NCI-H82 treated with DMSO at 0.1 percent for 48 hours (cell line): ENCODE measurements around the gene TSPAN7.

Source experiments
- DNase-seq: peaks from one replicate; lab custom pipeline; 2025; ENCODE audit not compliant: unreplicated experiment; lab: John Stamatoyannopoulos, UW

The TSPAN7 gene, protein sequence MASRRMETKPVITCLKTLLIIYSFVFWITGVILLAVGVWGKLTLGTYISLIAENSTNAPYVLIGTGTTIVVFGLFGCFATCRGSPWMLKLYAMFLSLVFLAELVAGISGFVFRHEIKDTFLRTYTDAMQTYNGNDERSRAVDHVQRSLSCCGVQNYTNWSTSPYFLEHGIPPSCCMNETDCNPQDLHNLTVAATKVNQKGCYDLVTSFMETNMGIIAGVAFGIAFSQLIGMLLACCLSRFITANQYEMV

DNA sequence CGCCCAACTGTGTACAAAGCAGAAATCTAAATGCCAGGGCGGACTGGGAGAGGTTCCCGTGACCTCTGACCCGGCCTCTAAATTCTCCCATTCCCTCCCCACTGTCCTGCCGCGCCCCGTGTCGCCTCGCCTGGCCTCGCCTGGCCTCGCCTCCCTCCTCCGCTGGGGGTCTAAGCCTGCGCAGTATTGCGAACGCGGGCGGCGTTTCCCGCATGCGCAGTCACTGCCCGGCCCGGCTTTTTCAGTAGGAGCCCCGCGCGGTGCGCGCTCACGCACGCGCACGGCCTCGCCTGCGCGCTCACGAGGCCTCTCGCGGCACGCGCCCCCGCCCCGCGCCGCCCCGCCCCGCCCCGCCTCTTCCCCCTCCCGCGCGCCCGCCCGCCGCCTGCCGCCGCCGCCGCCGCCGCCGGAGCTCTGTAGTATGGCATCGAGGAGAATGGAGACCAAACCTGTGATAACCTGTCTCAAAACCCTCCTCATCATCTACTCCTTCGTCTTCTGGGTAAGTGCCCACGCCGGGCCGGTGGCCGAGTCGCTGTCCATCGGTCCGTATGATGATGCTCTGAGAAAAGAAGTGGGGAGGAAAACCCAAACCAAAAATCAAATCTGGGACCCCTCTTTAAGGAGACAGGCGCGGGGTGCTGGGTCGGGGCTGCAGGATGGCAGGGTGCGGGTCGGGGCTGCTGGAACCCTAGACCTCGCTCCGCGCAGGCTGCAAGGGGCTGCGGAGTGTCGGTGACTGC lies at the start of gene TSPAN7:
TSPAN7 (plus strand) TSS at position 417 of the 743 bp plus-strand sequence; CDS start at position 422, 5 bp downstream.
- peak; percentile 59 for DNase-seq

DNA sequence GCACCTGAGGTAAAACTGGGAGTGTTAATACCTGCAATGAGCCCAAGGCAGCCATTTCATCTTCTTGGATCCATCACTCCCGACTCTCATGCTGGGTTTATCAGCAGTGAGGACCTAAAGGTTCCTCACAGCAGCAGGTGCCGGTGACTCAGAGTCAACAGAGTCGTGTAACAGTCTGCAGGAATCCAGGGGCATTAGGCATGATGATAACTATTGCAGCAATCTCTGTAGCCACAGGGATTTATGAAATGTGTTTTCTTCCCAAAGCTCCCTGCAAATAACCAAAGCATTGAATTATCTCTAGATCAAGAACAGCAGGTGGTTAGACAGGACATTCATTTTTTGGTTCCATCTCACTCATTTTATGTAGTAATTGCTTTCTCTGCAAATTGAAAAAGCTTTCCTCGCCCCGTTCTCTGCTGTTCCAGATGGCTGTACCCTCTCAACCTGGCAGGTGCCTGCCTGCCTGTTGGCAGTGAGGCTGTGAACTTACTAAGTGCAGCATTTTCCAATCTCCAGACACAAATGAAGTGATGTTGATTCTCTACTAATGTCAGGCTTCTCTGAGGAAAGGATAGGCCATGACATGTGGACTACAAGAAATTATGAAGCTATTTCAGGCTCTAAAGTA lies 48.1 kb upstream of the TSPAN7 start:
- no peak for DNase-seq

DNA sequence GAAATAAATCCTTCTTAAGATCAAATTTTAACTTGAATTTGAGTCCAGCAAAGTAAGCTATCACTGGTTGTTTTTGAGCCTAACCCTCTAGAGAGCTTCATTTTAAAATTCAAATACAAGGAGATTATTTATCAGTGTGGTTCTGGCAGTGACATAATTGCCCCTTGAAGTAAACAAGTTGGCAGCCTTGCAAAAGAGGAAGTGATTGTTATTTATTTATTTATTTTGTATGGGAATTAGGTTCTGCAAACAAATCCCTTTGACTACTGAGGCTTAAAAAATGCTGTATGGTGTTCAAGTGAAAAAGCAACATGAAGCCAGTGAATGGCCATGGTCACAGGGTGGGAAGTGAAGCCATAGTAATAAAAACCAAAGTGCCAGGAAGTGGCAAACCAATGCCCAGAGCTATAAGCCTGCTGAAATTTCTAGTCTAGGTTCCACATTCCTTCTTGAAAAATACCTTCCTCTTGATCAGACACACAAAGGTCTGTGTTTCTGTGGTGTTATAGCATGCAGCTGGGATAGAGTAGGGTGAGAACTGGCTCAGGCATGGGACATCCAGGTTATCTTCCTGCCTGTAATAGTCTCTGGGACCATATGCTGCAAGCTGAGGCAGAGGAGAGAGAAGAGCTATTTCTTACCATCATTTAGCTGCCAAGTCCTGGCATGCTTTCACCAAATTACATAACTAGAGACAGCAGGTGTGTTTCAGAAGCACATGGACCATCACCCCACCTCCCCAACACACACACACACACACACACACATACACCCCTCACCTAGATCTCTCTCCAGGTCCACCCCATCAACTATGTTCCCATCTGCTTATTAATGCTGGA lies 47.1 kb upstream of the TSPAN7 start:
- DNase-seq: no peak

DNA sequence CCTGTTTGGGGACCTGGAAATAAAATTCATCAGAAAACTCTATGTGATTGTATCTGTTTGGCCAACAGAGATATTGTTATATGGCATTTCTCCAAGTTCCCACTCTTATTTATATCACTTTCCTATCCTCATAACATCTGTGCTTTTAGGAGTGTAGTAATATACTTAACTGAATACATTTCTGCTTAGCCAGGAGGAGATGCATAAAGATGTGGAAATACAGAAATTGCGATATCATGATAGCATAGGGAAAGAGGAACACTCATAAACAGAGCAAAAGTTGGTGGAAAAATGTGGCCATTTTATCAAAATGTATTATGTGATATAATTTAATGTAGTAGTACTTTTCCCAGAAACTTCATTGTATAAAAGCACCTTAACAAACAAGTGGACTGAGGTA lies 46.1 kb upstream of the TSPAN7 start:
- DNase-seq: no peak

DNA sequence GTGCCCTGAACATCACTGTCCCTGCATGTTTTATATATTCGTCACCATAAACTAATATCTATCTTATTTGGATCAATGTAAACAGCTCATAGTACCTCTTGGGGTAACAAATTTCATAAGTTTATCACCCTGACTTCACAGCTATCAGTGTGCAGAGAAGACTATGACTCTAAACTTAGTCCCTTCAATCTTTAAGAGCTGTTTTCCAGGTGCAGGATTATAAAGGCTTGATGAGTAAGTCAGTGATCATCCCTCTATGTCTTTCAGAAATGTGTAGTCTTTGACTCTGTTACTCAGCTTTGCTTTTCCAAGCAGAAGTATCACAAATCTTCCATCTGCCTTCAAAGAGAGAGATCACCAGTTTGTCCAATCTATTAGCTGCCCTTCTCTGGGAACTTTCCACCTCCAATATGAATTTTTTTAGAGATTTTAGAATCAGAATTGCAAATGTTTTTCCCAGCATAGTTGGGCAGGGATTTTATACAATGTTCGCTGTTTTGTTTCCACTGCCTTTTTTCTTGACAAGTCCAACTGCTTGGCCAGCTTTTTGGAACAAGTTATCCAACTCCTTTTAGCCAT lies 45.1 kb upstream of the TSPAN7 start:
- no peak for DNase-seq

DNA sequence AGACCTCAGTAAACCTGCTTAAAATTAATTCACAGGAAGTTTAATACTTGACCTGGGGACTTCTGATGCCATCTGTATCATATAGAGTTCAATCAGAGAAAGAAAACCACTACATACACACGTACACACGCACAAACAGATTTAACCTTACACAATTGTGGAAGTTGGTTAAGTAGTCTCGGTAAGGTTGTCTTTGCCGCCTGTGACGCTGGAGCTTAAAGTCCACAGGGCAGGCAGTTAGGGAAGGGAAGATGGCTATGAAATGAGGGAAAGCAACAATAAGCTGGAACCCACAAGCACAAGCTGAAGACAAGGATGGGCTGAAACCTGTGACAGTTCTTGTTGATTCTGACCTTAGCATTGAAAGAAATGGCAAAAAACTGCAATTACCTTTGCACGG lies 41.7 kb upstream of the TSPAN7 start:
- DNase-seq: no peak

DNA sequence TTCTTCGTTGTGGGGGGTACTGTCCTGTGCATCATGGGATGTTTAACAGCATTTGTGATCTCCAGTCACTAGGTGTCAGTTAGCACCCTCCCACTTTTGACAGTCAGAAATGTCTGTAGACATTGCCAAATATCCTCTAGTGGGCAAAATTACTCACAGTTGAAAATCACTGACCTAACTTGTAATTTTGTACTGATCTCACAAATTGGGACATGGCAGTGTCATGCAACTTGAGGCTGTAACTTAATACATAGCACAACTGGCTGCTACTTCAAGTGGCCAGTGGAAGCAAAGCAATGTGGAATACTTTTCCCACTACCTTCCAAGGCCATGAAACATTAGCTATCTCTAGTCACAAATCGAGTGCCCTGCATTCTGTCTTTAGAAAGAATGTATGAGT lies 23.2 kb upstream of the TSPAN7 start:
- no peak for DNase-seq

DNA sequence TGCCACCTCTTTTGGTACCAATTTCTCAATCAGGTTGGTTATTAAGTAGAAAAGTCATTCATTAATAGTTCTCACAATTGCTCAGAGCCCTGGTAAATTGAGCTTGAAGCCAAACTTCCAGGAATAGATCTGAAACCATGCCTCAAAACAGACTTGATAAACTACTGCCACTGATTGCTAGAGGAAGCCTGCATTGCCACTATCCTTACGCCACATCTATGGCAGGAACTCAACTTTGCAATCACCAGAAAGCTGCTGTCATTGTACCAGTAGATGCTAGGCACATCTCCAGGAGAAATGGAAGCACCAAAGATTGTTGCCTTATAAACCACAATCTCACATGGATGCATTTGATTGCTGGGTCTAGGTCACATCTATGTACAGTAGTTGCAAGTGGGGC lies 21.6 kb upstream of the TSPAN7 start:
- DNase-seq: no peak

DNA sequence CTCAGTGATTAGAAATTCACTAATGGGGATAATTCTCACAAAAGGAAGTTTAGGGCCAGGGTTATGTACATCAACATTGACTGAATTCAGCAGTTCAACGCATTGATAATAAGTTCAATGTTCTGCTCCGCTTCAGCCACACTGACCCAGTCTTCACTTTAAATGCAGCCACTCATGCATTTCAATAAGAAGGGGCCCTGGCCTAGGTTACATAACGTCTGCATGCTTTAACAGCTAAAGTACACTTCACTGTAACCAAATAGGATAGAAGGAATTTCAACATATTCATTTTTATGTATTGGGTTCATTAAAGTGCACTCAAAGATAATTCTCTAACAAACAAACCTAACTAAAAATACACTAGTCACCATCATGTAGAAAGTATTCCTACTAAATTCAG lies 12.8 kb upstream of the TSPAN7 start:
- no peak for DNase-seq

DNA sequence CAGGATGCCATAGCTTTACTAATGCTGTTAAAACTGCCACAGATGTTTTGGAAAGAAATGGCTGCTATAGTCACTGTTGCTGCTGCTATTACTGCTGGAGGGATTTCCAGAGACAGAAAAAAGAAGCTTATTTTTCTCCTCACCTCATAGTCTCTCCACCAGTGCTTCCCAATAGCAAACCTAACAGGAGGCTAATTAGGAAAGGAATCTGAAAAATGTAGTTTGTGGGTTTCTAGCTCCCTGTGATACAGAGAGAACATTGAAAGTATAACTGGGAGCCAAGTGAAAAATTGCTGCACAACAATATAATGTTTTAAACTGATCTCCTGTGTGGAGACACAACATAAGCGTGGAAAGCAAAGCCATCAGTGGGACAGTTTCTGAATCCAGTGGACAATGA lies 8.6 kb upstream of the TSPAN7 start:
- DNase-seq: no peak

DNA sequence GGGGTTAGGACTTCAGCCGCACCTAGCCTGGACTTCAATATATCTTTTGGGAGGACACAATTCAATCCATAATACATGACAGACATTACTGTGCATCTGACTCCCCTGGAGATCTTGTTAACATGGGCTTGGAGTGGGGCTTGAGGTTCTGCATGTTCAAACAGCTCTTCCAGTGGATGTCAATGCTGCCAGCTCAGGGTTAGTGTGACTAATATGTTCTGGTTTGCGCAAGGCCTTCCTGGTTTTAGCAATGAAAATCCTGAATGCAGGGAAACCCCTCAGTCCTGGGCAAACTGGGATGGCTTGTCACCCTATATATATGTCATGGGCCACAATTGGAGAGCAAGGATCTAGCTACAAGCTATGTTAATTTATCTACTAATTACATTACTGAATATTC lies 2.7 kb upstream of the TSPAN7 start:
- no peak for DNase-seq

DNA sequence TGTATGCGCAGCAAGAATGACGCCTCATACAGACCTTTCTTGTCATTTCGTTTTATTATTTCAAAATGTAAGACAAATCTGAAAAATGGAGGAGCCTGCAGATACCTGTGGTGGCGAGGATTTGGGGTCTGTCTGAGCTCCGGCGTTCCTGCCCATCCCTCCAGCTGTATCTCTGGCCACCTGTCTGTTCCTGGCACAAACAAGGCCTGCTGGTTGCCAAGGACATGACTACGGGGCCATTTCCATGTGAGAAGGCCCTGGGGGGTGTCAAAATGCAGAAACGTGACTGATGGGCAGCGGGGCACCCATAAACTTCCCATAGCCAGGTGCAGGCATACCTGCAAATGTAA lies 591 bp upstream of the TSPAN7 start:
- DNase-seq: no peak

DNA sequence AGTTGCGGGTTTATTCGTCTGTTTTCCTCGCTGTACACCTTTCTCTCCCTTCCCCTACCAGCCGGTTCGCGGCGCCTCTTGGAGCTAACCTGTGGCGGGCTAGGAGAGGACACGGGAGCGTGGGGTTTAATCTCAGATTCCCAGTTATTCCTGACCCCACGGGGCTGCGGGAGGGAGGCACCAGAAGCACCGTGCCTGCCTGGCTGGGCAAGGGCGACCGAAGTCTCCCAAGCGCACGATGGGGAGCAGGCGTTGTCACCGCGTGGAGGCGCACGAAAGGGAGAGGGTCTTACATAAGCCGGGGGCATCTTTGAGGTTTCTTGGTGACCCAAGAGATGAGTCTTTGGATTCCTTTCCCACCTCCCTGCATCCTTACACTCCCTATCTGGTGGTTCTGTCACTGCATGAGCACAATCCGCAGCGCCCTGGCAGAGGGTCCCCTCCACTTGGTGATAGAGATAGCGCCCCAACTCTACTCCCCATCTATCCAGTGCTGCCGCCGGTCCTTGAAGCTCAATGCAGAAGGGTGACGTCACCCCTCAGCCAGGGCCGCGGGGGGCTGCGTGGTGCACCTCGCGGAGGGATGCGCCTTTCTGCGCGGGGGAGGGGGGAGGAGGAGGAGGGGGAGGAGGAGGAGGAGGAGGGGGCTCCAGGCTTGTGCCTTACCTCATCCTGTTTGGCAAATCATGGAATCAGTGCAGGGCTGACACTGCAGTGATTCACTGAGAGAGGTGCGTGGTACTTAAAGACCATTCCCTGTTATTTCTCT lies 793 bp downstream of the TSPAN7 start:
- DNase-seq: peak; percentile 41

DNA sequence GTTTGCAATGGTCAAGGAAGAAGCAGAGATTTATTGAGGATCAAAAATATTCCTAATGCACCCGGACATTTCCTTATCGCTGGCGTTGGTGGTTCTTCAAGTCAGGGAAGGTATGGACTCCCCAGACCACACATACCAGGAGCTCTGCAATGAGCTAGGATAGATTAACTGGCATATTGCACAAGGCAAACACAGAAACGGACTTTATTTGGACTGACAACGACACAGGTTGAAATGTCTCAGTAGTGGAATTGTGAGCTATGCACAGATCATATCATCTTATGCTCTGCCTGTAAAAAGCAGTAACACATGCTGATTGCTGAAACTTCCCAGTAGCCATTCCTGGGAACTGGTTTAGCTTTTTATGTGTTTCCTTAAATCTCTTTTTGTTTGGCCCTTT lies 1.7 kb downstream of the TSPAN7 start:
- no peak for DNase-seq

DNA sequence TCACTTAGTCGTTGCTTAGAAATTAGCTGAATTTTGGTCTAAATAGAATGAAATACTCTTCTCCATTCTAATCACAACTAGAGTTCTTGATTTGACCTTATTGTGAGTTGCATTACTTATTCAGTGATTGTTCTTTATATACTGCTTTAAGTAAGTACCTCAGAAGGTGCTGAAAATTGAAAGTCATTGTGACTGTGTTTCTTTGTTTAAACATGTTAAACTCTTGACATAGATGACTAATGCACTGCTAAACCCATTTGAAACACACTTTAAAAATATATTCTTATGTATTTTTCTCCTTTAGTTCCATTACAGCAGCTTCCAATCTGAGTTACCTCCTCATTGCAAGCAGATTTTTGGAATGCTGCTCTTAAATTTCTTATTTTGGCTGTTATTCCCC lies 9.1 kb downstream of the TSPAN7 start:
- DNase-seq: no peak

DNA sequence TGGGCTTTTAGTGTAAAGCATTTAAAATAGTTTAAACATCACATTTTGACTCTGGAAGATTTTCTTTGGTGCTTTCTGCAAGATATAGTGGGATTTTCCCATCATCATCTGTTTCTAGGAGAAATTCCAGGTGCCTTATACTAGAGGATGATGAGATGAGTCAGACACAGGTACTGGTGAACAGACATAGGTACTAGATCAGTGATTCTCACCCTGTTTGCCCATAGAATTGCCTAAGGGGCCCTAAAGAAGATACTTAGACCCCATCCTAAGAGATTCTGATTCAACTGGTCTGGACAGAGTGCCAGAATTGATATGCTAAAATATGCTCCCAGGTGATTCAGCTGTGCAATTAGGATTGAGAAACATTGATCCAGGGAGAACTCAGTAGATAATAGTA lies 9.7 kb downstream of the TSPAN7 start:
- DNase-seq: no peak

DNA sequence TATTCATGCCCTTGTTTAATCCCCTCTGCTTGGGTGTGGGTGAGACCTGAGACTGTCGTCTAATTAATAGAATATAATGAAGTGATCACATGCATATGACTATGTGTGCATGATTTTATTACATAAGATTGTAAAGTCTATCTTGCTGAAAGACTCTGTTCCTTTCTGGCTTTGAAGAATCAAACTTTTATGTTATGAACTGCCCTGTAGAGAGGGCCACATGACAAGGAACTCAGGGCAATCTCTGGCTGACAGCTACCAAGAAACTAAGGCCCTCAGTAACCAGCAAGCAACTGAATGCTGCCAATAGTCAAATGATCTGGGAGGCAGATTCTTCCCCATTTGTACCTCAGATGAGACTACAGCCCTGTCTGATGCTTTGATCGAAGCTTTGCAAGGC lies 13.5 kb downstream of the TSPAN7 start:
- DNase-seq: no peak

DNA sequence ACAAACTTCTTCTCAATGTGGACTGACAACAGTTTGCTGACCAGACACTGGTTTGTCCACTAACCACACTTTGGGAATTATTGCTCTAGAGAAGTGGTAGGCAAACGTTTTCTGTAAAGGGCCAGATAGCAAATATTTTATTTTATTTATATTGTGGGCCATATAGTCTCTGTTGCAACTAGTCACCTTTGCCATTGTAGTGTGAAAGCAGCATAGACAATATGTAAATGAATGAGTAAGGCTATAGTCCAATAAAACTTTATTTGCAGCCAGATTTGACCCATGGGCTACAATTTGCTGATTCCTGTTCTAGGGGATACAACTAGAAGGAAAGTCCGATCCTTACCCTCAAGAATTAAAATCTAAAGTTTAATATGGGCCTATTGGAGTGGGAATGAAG lies 14.5 kb downstream of the TSPAN7 start:
- DNase-seq: no peak

DNA sequence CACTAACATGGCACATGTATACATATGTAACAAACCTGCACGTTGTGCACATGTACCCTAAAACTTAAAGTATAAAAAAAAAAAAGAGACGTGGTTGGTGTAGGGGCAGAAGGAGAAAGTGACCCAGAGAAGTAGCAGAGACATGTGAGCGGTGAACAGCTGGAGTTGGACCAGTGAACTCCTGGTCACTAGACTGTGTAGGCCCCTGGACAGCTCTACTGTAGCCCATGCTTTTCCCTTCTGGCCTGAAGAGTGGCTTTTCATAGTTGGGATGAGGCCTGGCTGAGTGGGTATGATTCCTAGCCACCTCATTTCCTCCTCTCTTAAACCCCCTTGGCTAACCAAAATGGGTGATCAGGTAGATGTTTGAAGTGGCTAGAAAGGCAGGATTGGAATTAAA lies 16.4 kb downstream of the TSPAN7 start:
- no peak for DNase-seq

DNA sequence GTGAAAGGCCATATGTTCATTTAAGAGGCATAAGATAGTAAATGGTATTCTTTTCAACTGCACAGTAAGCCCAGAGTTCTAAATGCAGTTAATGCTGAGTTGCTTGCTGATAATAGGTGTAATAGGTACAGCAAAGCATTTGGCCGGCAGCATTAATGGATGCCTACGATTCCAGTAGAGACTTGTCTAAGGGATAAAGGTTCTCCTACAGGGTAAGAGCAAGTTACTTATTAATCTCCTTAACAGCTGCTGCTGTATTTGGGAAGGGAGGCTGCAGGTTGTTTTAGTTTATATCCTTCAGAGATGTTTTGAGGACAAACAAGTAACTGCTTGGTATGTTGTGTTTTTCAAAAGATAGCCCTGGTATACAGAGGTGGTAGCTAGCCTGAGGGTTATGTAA lies 16.8 kb downstream of the TSPAN7 start:
- DNase-seq: peak; percentile 75

DNA sequence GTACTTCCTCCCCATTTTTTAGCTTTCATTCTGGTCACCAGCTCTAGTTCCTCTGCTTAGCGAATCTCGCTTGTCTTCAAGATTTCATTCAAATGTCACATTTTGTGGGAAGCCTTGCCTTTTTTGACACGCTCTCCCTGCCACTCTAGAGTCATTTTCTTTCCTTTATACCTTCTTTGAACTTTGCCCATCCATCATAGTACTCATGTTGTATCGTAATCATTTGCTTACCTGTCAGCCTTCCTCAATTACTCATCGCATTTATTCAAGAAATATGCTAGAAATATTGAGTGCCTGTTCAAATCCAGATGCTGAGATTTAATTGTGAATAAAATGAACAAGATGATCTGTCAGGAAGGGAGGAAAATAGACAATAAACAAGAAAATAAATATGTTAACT lies 21.8 kb downstream of the TSPAN7 start:
- DNase-seq: no peak
